Muscle of arm (tissue), 12 donors: ENCODE data around the gene ZNF506. TPM values are rescaled to one million over a fixed set of nuclear protein-coding genes. Genes with fewer than 3 reads are reported as not detected.
"Not testable (repeated sequence)": the region's sequence is repeated elsewhere in the genome, so short reads cannot be mapped to it uniquely, and the experiment has no call there.

Source experiments
- DNase-seq: peaks from one replicate; pipeline ENCODE4 v3.0.0-alpha.2; 2013
- polyA plus RNA-seq, 12 donors: library from polyadenylated mRNA; unstranded; fragments of 120-200 nt; gene quantifications; one replicate each; pipeline ENCODE4 v1.2.1, GENCODE V29; 2013; ENCODE audit not compliant: insufficient read length in 12 of 12

The ZNF506 gene
- polyA plus RNA-seq, 12 donors = 14.0 to 28.2 (median 21.7) TPM; not detected in 1

DNA sequence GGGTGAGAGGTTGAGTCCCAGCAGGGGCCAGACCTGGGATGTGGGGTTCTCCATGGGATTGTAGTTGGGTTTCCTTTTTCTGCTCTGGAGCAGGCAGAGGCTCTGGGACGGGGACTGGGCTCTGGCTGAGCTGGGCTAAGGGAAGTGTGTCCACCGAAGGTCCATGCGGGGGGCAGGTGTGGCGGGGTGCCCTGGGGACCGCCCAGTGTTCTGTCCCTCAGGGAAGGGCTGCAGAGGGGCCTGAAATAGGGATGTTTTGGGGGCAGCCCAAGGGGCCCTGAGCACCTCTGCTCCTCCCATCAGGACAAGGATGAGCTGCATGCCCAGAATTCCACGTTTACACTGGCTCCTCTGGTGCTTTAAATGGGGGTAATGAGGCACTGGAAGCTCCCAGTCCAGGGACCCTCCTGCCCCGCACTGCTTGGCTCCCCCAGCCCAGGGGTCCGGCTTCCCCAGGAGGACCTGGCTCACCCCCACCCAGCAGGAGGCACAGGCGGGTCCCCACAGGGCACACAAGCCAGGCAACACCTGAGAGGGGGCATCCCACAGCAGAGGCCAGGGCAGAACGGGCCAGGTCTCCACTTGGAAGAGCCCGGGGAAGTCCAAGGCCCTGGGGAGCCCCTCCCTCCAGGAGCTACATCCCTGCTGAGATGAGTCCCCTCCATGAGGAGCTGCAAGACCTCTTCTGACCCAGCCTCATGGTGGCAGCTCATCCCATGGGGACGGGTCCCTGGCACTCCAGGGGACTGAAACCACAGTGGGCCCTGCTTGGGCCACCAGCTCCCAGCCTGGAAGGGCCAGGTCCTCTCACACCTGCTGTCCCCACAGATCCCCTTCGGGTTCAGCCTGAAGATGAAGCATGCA is 74.0 kb downstream of the ZNF506 start:
- no peak for DNase-seq

- DNase-seq = no peak
These were observed 75.0 kb downstream of the ZNF506 start for GRCh38 chr19:19746286-19747213.

DNA sequence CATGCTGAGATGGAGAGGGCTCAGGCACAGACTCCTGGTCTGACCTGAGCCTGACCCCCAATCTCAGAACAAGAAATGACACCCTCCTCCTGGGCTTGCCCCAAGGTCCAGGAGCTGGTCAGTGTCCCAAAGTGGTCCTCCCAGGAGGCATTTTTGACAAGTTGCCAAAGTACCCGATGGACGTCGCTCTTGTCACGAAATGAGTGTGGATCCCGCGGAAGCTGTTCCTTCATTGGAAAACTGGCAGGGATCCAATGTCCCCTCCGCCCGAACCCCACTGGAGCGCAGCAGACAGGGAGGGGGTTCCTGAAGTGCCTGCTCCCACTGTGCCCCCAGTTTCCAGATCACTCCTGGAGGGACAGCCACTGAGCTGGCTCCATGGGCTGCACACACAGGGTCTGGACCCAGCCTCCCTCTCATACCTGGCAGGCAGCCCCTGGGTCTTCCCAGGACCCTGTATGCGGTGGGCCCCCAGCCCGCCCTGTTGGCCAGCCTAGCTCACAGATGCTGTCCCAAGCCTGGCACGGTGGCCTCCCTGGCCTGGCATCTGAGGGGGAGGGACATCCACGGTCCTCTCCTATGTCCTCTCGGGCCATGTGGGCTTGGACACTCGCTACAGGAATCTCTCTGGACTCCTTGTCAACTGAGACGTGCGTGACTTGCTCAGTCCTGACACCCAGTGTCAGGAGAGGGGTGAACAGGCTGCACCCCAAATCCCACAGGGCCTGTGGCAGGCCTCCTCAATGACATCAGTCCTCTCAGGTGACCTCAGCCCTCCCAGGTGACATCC is 75.9 kb downstream of the ZNF506 start:
- DNase-seq = no peak

- no peak for DNase-seq
These were observed 76.9 kb downstream of the ZNF506 start for GRCh38 chr19:19744641-19745040.

- DNase-seq = not testable (repeated sequence)
These were observed 77.6 kb downstream of the ZNF506 start for GRCh38 chr19:19743921-19744320.

DNA sequence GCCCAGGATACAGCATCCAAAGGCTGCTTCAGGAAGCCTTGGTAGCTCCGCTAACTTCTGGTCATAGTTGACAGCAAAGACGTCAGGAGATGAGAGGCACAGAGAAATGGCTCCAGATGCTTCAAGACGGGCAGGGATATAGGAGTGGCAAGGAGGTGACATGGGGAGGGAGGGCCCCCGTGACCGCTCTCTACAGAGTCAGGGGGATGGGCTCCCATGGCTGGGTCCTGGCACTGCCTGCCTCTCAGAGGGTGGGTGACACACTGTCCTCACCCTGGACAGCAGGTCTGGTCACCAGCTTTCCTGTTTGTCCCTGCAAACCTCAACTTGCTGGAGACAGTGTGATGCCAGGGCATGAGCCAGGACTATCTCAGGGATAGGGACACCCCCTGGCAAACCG is 78.4 kb downstream of the ZNF506 start:
- no peak for DNase-seq

GRCh38 chr19:19742773-19743172 is 78.8 kb downstream of the ZNF506 start:
- DNase-seq = no peak

Other genes starting within 250 kb of the ZNF506 start
- 1 to 10 TPM in 8 of 12 donors, under 1 TPM in 2, not detected in 2; 0.76 to 6.3 (median 1.8) TPM for gene PBX4, start 203.1 kb downstream of the ZNF506 start, polyA plus RNA-seq
- gene LPAR2, start 193.5 kb downstream of the ZNF506 start, polyA plus RNA-seq = 10 to 100 TPM in 2 of 12 donors, 1 to 10 TPM in 9, not detected in 1; 2.6 to 33.2 (median 5.0) TPM
- 10 to 100 TPM in 2 of 12 donors, 1 to 10 TPM in 9, not detected in 1; 1.8 to 14.7 (median 2.8) TPM for gene GMIP, start 178.1 kb downstream of the ZNF506 start, polyA plus RNA-seq
- gene ATP13A1, start 158.1 kb downstream of the ZNF506 start, polyA plus RNA-seq = 10 to 100 TPM in 11 of 12 donors, not detected in 1; 19.2 to 42.9 (median 24.8) TPM
- 10 to 100 TPM in 1 of 12 donors, 1 to 10 TPM in 10, not detected in 1; 5.3 to 22.5 (median 7.2) TPM for gene ZNF101, start 152.9 kb downstream of the ZNF506 start, polyA plus RNA-seq
- 1 to 10 TPM in 10 of 12 donors, not detected in 2; 4.9 to 7.4 (median 5.7) TPM for gene ZNF14, start 88.6 kb downstream of the ZNF506 start, polyA plus RNA-seq
- gene ZNF253, start 44.1 kb upstream of the ZNF506 start, polyA plus RNA-seq = 10 to 100 TPM in 11 of 12 donors, not detected in 1; 13.1 to 22.1 (median 15.6) TPM
- 10 to 100 TPM in 9 of 12 donors, 1 to 10 TPM in 2, not detected in 1; 9.0 to 22.3 (median 12.1) TPM for gene ZNF93, start 79.2 kb upstream of the ZNF506 start, polyA plus RNA-seq
- gene ZNF682, start 217.8 kb upstream of the ZNF506 start, polyA plus RNA-seq = 10 to 100 TPM in 2 of 12 donors, 1 to 10 TPM in 8, not detected in 2; 5.3 to 12.6 (median 8.2) TPM